Uterus (tissue), 4 donors: ENCODE measurements around the gene FOXRED1. TPM values are rescaled to one million over a fixed set of nuclear protein-coding genes. Genes with fewer than 3 reads are reported as not detected.

ENCODE experiments used
- DNase-seq, 2 donors: peaks; one replicate each; pipeline ENCODE4 v3.0.0-alpha.2; 2019 to 2020
- H3K27ac ChIP-seq, 2 donors: fragments of 200-600 bp; sonication (generic); 1 replicate in 1 of 2; 2 replicates in 1 of 2; pipeline ENCODE4 v1.5.1; 2016 to 2018
- H3K27me3 ChIP-seq, 2 donors: fragments of 200-600 bp; sonication (generic); one replicate each; pipeline ENCODE4 v1.5.1; 2018 to 2019; ENCODE audit warnings: control low read depth in 1 of 2
- H3K36me3 ChIP-seq, 2 donors: fragments of 200-600 bp; sonication (generic); one replicate each; pipeline ENCODE4 v1.5.1; 2019; ENCODE audit warnings: control low read depth in 1 of 2
- H3K4me1 ChIP-seq, 2 donors: fragments of 200-600 bp; sonication (generic); one replicate each; pipeline ENCODE4 v1.5.1; 2018 to 2019; ENCODE audit warnings: control low read depth in 1 of 2
- H3K4me3 ChIP-seq, 2 donors: fragments of 200-600 bp; sonication (generic); 1 replicate in 1 of 2; 2 replicates in 1 of 2; pipeline ENCODE4 v1.5.1; 2018 to 2019; ENCODE audit warnings: mild to moderate bottlenecking in 1 of 2
- H3K9me3 ChIP-seq, 2 donors: fragments of 200-600 bp; sonication (generic); one replicate each; pipeline ENCODE4 v1.5.1; 2019; ENCODE audit warnings: control low read depth in 1 of 2
- CTCF ChIP-seq, 4 experiments: fragments of 200-600 bp in 2 of 4; fragments of 450-650 bp in 2 of 4; sonication (generic) in 2 of 4; IDR thresholded peaks; one replicate each; pipeline ENCODE4 v1.5.1; 2016 to 2019; ENCODE audit warnings: antibody characterized with exemption in 4 of 4, mild to moderate bottlenecking in 2 of 4, moderate library complexity in 1 of 4
- POLR2A ChIP-seq, 2 donors: fragments of 450-650 bp; IDR thresholded peaks; one replicate each; pipeline ENCODE4 v1.6.1; 2016; ENCODE audit warnings: antibody characterized with exemption in 2 of 2, mild to moderate bottlenecking in 1 of 2, moderate library complexity in 1 of 2
- intact Hi-C: fragments of 100-400 bp; cut with DNase I; formaldehyde crosslinking; loops from one replicate; pipeline ENCODE4 v1.15.1; 2023; ENCODE audit warnings: low total_unique reads
- total RNA-seq, 4 donors: library from RNA; depleted of rRNA in 3 of 4; stranded (reverse); fragments of >200 nt in 3 of 4; gene quantifications; one replicate each; pipeline versions ENCODE4 v1.1.0 to v1.2.4, GENCODE V29; 2014 to 2023
- donor health status: DM: yes; HTN: yes; CAD: no.

FOXRED1 gene
- total RNA-seq, 4 donors from 2014 or later: 0.29 to 29.1 (median 9.4) TPM

GRCh38 chr11:126226334-126227084, 42.4 kb upstream of the FOXRED1 start:
- H3K4me1 ChIP-seq: no peaks in the 10 kb centered on the region
- intact Hi-C loops: no loop called here

GRCh38 chr11:126229858-126230540, 39.0 kb upstream of the FOXRED1 start:
- H3K4me3 ChIP-seq: no peak overlapping the region
- intact Hi-C loops: no loop called here
- H3K27ac ChIP-seq: no peak overlapping the region

More at GRCh38 chr11:126226334-126227084, 42.4 kb upstream of the FOXRED1 start:
- no peak overlapping the region for H3K4me3 ChIP-seq
- TF ChIP-seq CTCF (IDR thresholded peaks at IDR 0.05): no peak
- no peak for TF ChIP-seq POLR2A (IDR thresholded peaks at IDR 0.05)
- H3K36me3 ChIP-seq: no peaks in the 10 kb centered on the region
- no peaks in the 10 kb centered on the region for H3K9me3 ChIP-seq
- no peak overlapping the region for H3K27ac ChIP-seq
- no peak for DNase-seq
- no peaks in the 10 kb centered on the region for H3K27me3 ChIP-seq

GRCh38 chr11:126231725-126232459, 37.1 kb upstream of the FOXRED1 start:
- intact Hi-C loops: no loop called here
- H3K27me3 ChIP-seq: no peaks in the 10 kb centered on the region
- no peaks in the 10 kb centered on the region for H3K4me1 ChIP-seq
- H3K4me3 ChIP-seq: no peak overlapping the region
- no peaks in the 10 kb centered on the region for H3K36me3 ChIP-seq
- DNase-seq: no peak
- H3K27ac ChIP-seq: no peak overlapping the region
- TF ChIP-seq POLR2A (IDR thresholded peaks at IDR 0.05) (no peak), CTCF (IDR thresholded peaks at IDR 0.05) (no peak)
- no peaks in the 10 kb centered on the region for H3K9me3 ChIP-seq

More at GRCh38 chr11:126229858-126230540, 39.0 kb upstream of the FOXRED1 start:
- Histone ChIP-seq H3K4me1 (no peaks in the 10 kb centered on the region), H3K36me3 (no peaks in the 10 kb centered on the region), H3K9me3 (no peaks in the 10 kb centered on the region), H3K27me3 (no peaks in the 10 kb centered on the region)
- no peak for DNase-seq
- TF ChIP-seq POLR2A (IDR thresholded peaks at IDR 0.05): no peak
- TF ChIP-seq CTCF (IDR thresholded peaks at IDR 0.05): no peak

- TF ChIP-seq POLR2A (IDR thresholded peaks at IDR 0.05): no peak
- TF ChIP-seq CTCF (IDR thresholded peaks at IDR 0.05): no peak
- no peaks in the 10 kb centered on the region for H3K9me3 ChIP-seq
- H3K4me1 ChIP-seq: no peaks in the 10 kb centered on the region
- DNase-seq: no peak
- H3K27me3 ChIP-seq: no peaks in the 10 kb centered on the region
- intact Hi-C loops: no loop called here
- H3K4me3 ChIP-seq: no peak overlapping the region
- no peak overlapping the region for H3K27ac ChIP-seq
- no peaks in the 10 kb centered on the region for H3K36me3 ChIP-seq
These were observed 36.3 kb upstream of the FOXRED1 start for GRCh38 chr11:126232683-126233082.
